GM12872 (cell line): ENCODE measurements around the gene MYH11.

ENCODE experiments used
- TF ChIP-seq, protein P1 (sequence below): IDR thresholded peaks from 3 replicates; pipeline ENCODE4 v1.5.1; 2011; ENCODE audit warnings: low read depth, mild to moderate bottlenecking, low read length, moderate library complexity; ENCODE audit not compliant: insufficient read depth

The MYH11 gene

GRCh38 chr16:15856901-15857698, at the start of gene MYH11:
MYH11 (minus strand) TSS chr16:15857028; CDS start chr16:15838252, 18,776 bp downstream.
- TF ChIP-seq, protein P1, sequence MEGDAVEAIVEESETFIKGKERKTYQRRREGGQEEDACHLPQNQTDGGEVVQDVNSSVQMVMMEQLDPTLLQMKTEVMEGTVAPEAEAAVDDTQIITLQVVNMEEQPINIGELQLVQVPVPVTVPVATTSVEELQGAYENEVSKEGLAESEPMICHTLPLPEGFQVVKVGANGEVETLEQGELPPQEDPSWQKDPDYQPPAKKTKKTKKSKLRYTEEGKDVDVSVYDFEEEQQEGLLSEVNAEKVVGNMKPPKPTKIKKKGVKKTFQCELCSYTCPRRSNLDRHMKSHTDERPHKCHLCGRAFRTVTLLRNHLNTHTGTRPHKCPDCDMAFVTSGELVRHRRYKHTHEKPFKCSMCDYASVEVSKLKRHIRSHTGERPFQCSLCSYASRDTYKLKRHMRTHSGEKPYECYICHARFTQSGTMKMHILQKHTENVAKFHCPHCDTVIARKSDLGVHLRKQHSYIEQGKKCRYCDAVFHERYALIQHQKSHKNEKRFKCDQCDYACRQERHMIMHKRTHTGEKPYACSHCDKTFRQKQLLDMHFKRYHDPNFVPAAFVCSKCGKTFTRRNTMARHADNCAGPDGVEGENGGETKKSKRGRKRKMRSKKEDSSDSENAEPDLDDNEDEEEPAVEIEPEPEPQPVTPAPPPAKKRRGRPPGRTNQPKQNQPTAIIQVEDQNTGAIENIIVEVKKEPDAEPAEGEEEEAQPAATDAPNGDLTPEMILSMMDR, result 0 out of 3 replicates have a peak, but pooled peaks have one; percentile 6

- TF ChIP-seq, protein P1, result no peak
Measured at GRCh38 chr16:15906439-15906838, 49.6 kb upstream of the MYH11 start.

DNA sequence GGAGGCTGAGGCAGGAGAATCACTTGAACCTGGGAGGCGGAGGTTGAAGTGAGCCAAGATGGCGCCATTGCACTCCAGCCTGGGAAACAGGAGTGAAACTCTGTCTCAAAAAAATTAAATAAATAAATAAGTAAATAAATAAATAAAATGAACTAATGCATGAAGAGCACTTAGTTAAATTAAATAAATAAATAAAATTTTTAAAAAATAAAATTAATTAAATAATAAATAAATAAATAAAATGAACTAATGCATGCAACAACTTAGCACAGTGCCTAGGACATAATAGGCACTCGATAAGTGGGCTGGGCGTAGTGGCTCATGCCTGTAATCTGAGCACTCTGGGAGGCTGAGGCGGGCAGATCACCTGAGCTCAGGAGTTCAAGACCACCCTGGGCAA, 47.1 kb upstream of the MYH11 start:
- TF ChIP-seq, protein P1, result no peak

DNA sequence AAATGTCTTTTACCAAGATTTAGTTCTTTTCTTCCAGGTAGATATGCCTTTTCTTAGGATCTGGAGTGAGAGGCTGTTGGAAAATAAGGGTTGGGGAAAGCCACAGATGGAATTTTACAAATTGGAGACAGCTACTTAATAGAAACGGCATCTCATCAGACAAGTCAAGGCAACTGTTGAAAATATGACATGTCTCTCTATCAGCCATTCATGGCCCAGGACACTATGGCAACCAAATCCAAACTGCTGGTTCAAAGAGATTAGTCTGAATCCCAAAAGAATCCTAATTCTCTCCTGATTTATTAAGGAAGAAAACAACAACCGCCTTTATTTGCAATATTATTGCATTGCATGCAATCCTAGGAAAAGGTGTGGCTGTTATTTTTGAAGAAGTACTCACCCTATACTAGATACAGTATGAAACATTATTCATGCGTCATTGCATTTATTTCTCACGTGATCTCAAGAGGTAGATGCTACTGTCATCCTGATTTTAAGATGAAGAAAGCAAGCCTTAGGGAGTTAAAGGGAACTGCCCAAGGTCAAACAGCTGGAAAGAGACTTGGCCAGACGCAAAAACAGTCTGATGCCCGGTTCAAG, 44.2 kb upstream of the MYH11 start:
- TF ChIP-seq, protein P1, result no peak

GRCh38 chr16:15900357-15900756, 43.5 kb upstream of the MYH11 start:
- TF ChIP-seq, protein P1, result no peak

GRCh38 chr16:15899538-15900100, 42.8 kb upstream of the MYH11 start:
- TF ChIP-seq, protein P1, result no peak

DNA sequence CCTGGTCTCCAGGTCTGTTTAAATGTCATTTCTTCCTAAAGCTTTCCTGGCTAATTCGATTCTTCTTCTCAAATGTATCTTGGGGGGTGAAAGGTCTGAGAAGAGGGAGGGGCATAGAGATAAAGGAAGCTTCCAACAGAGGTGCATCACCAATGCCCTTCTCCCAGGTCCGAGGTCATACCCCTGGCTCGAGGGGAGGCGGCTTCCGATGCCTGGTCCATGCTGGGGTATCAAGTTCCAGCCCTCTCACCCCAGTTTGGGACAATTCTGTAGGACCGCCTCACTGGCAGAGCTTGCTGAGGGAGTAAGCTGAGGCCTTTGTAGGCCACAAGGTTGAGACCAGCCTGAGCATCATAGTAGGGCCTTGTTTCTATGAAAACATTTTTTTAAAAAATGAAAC, 41.8 kb upstream of the MYH11 start:
- TF ChIP-seq, protein P1, result no peak
